Activated T-cell treated with anti-CD3 and anti-CD28 coated beads for 1 hour (primary cell): ENCODE measurements around the gene DMKN.
A peak's percentile ranks its signal among the peaks of the same experiment; 100 is the strongest.

Experiments
- DNase-seq: peaks from one replicate; pipeline ENCODE4 v3.0.0-alpha.2; 2020; ENCODE audit warnings: low read depth

DMKN gene

GRCh38 chr19:35524181-35524837 lies 10.9 kb upstream of the DMKN start:
- DNase-seq = no peak

GRCh38 chr19:35522745-35523327 lies 9.4 kb upstream of the DMKN start:
- no peak for DNase-seq

GRCh38 chr19:35521124-35521743 lies 7.8 kb upstream of the DMKN start:
- no peak for DNase-seq

- no peak for DNase-seq
These were observed 5.8 kb upstream of the DMKN start for GRCh38 chr19:35519291-35519690.

- no peak for DNase-seq
These were observed 4.9 kb upstream of the DMKN start for GRCh38 chr19:35518313-35518712.

GRCh38 chr19:35517342-35517741 lies 3.9 kb upstream of the DMKN start:
- no peak for DNase-seq

- DNase-seq = no peak
These were observed 2.9 kb upstream of the DMKN start for GRCh38 chr19:35516310-35516709.

GRCh38 chr19:35514282-35514809 lies 897 bp upstream of the DMKN start:
- no peak for DNase-seq

- DNase-seq = no peak
These were observed 420 bp downstream of the DMKN start for GRCh38 chr19:35512831-35513627.

- no peak for DNase-seq
These were observed 2.1 kb downstream of the DMKN start for GRCh38 chr19:35511337-35511736.

- DNase-seq = no peak
These were observed 2.9 kb downstream of the DMKN start for GRCh38 chr19:35510626-35510964.

GRCh38 chr19:35509861-35510625 lies 3.4 kb downstream of the DMKN start:
- peak; percentile 73 for DNase-seq

- peak; percentile 16 for DNase-seq
These were observed 4.3 kb downstream of the DMKN start for GRCh38 chr19:35509018-35509652.

GRCh38 chr19:35508129-35508528 lies 5.3 kb downstream of the DMKN start:
- no peak for DNase-seq

GRCh38 chr19:35507561-35507960 lies 5.9 kb downstream of the DMKN start:
- DNase-seq = no peak

- DNase-seq = no peak
These were observed 7.4 kb downstream of the DMKN start for GRCh38 chr19:35506011-35506410.

- no peak for DNase-seq
These were observed 10.7 kb downstream of the DMKN start for GRCh38 chr19:35502751-35503150.

GRCh38 chr19:35501684-35502083 lies 11.8 kb downstream of the DMKN start:
- DNase-seq = no peak

GRCh38 chr19:35500611-35501010 lies 12.8 kb downstream of the DMKN start:
- no peak for DNase-seq

GRCh38 chr19:35498984-35499527 lies 14.4 kb downstream of the DMKN start:
- DNase-seq = no peak

- DNase-seq = no peak
These were observed 15.2 kb downstream of the DMKN start for GRCh38 chr19:35498220-35498619.
